SK-N-SH treated with all-trans-retinoic acid at 6 μM for 48 hours (cell line): ENCODE data around the gene TNNI3.

Experiments
- ATAC-seq: fragments of 200-7000 bp; cut with Tn5 transposase; 3 replicates; pipeline ENCODE4 v1.9.1; 2020; ENCODE audit warnings: mild to moderate bottlenecking, moderate library complexity
- ARNTL ChIP-seq: fragments of 450-650 bp; formaldehyde crosslinking; IDR thresholded peaks from 2 replicates; pipeline ENCODE4 v1.5.0; 2020; ENCODE audit warnings: low read depth, mild to moderate bottlenecking, moderate library complexity, borderline replicate concordance
- BACH2 ChIP-seq: fragments of 250-450 bp; sonication (Bioruptor Pico); IDR thresholded peaks from 2 replicates; pipeline ENCODE4 v1.9.0; 2021; ENCODE audit warnings: mild to moderate bottlenecking, borderline replicate concordance
- CREB5 ChIP-seq: fragments of 250-450 bp; sonication (Bioruptor Pico); IDR thresholded peaks from 2 replicates; pipeline ENCODE4 v1.5.1; 2020; ENCODE audit warnings: low read depth, mild to moderate bottlenecking, moderate library complexity
- CSDC2 ChIP-seq: fragments of 250-450 bp; sonication (Bioruptor Pico); IDR thresholded peaks from 2 replicates; pipeline ENCODE4 v1.5.0; 2020; ENCODE audit warnings: mild to moderate bottlenecking, moderate library complexity
- ESRRG ChIP-seq: fragments of 250-450 bp; sonication (Bioruptor Pico); IDR thresholded peaks from 2 replicates; pipeline ENCODE4 v1.6.1; 2021; ENCODE audit warnings: mild to moderate bottlenecking
- GLIS3 ChIP-seq: fragments of 250-450 bp; sonication (Bioruptor Pico); IDR thresholded peaks from 2 replicates; pipeline ENCODE4 v1.5.0; 2020; ENCODE audit warnings: mild to moderate bottlenecking, moderate library complexity
- ISL1 ChIP-seq: fragments of 250-450 bp; sonication (Bioruptor Pico); IDR thresholded peaks from 2 replicates; pipeline ENCODE4 v2.1.2; 2022; ENCODE audit warnings: mild to moderate bottlenecking, moderate library complexity
- OSR1 ChIP-seq: fragments of 250-450 bp; sonication (Bioruptor Pico); IDR thresholded peaks from 2 replicates; pipeline ENCODE4 v1.8.0; 2022; ENCODE audit warnings: moderate library complexity, mild to moderate bottlenecking, inconsistent platforms
- PATZ1 ChIP-seq: fragments of 250-450 bp; sonication (Bioruptor Pico); IDR thresholded peaks from 2 replicates; pipeline ENCODE4 v1.8.0; 2020; ENCODE audit warnings: mild to moderate bottlenecking, moderate library complexity, borderline replicate concordance
- POU6F1 ChIP-seq: fragments of 250-450 bp; sonication (Bioruptor Pico); IDR thresholded peaks from 2 replicates; pipeline ENCODE4 v1.8.0; 2021; ENCODE audit warnings: low read depth, mild to moderate bottlenecking, moderate library complexity, borderline replicate concordance
- PPARA ChIP-seq: fragments of 250-450 bp; sonication (Bioruptor Pico); IDR thresholded peaks from 2 replicates; pipeline ENCODE4 v1.5.0; 2020; ENCODE audit warnings: mild to moderate bottlenecking, borderline replicate concordance
- RARB ChIP-seq: fragments of 250-450 bp; sonication (Bioruptor Pico); IDR thresholded peaks from 2 replicates; pipeline ENCODE4 v1.8.0; 2021; ENCODE audit warnings: mild to moderate bottlenecking, moderate library complexity
- SNAI2 ChIP-seq: fragments of 250-450 bp; sonication (Bioruptor Pico); IDR thresholded peaks from 2 replicates; pipeline ENCODE4 v1.5.0; 2020; ENCODE audit warnings: mild to moderate bottlenecking, moderate library complexity
- TCF4 ChIP-seq: fragments of 250-450 bp; sonication (Bioruptor Pico); IDR thresholded peaks from 2 replicates; pipeline ENCODE4 v1.8.0; 2021; ENCODE audit warnings: mild to moderate bottlenecking, moderate library complexity, borderline replicate concordance
- ZC3H10 ChIP-seq: fragments of 250-450 bp; sonication (Bioruptor Pico); IDR thresholded peaks from 2 replicates; pipeline ENCODE4 v1.5.1; 2021; ENCODE audit warnings: mild to moderate bottlenecking, moderate library complexity
- ZFP3 ChIP-seq: fragments of 250-450 bp; sonication (Bioruptor Pico); IDR thresholded peaks from 2 replicates; pipeline ENCODE4 v1.5.0; 2020; ENCODE audit warnings: mild to moderate bottlenecking, moderate library complexity
- ZFP30 ChIP-seq: fragments of 450-650 bp; formaldehyde crosslinking; IDR thresholded peaks from 2 replicates; pipeline ENCODE4 v1.5.0; 2022; ENCODE audit warnings: mild to moderate bottlenecking, moderate library complexity
- ZNF565 ChIP-seq: fragments of 450-650 bp; formaldehyde crosslinking; conservative IDR thresholded peaks from 2 replicates; pipeline ENCODE4 v1.5.0; 2020; ENCODE audit warnings: low read depth, mild to moderate bottlenecking, moderate library complexity
- ZNF70 ChIP-seq: fragments of 450-650 bp; formaldehyde crosslinking; IDR thresholded peaks from 2 replicates; pipeline ENCODE4 v1.5.0; 2020; ENCODE audit warnings: mild to moderate bottlenecking, moderate library complexity
- ZNF8 ChIP-seq: fragments of 450-650 bp; formaldehyde crosslinking; IDR thresholded peaks from 2 replicates; pipeline ENCODE4 v1.5.0; 2020; ENCODE audit warnings: mild to moderate bottlenecking, moderate library complexity

TNNI3 gene

GRCh38 chr19:55106591-55106990 lies 50.9 kb downstream of the TNNI3 start (continued):
- TF ChIP-seq POU6F1 (CRISPR knock-in tag) (no peak), CSDC2 (CRISPR knock-in tag) (no peak), ZFP3 (CRISPR knock-in tag) (no peak), ZNF565 (no peak), ZC3H10 (CRISPR knock-in tag) (no peak), ZFP30 (CRISPR knock-in tag) (no peak)
- TF ChIP-seq, all 23 proteins: peak for 0

- ATAC-seq, result no peak
- TF ChIP-seq ZNF565, result no peak
- no peak for TF ChIP-seq TCF4 (CRISPR knock-in tag)
- no peak for TF ChIP-seq RARB
- TF ChIP-seq PATZ1 (CRISPR knock-in tag), result no peak
- no peak for TF ChIP-seq OSR1 (CRISPR knock-in tag)
- no peak for TF ChIP-seq SNAI2 (CRISPR knock-in tag)
- no peak for TF ChIP-seq CSDC2 (CRISPR knock-in tag)
- no peak for TF ChIP-seq ARNTL (CRISPR knock-in tag)
- TF ChIP-seq BACH2, result no peak
- no peak for TF ChIP-seq ESRRG (CRISPR knock-in tag)
- no peak for TF ChIP-seq POU6F1 (CRISPR knock-in tag)
- TF ChIP-seq GLIS3, result no peak
- no peak for TF ChIP-seq PPARA (CRISPR knock-in tag)
- TF ChIP-seq CREB5 (CRISPR knock-in tag), result no peak
- TF ChIP-seq ISL1, result no peak
- TF ChIP-seq ZFP30 (CRISPR knock-in tag), result no peak
- TF ChIP-seq, all 23 proteins: peak for 0
Observed at GRCh38 chr19:55105237-55105636, 52.3 kb downstream of the TNNI3 start.

GRCh38 chr19:55103190-55103589 lies 54.3 kb downstream of the TNNI3 start:
- no peak for ATAC-seq

More at GRCh38 chr19:55103190-55103589, 54.3 kb downstream of the TNNI3 start:
- TF ChIP-seq ZNF70 (CRISPR knock-in tag) (no peak), ZNF8 (peak; percentile 58)
